NCI-H748 (cell line): ENCODE data around the gene FAM13A.

Experiments
- DNase-seq: peaks from one replicate; lab custom pipeline; 2025; ENCODE audit not compliant: unreplicated experiment; lab: John Stamatoyannopoulos, UW

The FAM13A gene

DNA sequence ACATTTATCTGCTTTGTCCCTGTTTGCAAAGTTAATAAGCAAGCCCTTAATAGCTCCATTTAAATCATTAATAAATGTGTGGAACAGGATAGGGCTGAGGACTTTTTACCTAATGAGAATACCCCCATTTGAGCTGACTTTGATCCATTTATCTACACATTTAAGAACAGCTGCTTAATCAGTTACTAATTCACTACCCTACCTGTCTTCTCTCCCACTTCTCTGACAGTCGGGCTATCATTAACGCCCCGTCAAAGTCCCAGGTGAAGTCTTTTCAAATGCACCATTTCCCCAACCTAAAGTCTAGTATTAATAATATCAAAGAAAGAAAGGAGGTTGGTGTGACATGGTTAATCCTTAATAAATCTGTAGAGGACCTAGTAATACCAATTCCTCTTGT, 302.2 kb downstream of the FAM13A start:
- DNase-seq, result no peak

DNA sequence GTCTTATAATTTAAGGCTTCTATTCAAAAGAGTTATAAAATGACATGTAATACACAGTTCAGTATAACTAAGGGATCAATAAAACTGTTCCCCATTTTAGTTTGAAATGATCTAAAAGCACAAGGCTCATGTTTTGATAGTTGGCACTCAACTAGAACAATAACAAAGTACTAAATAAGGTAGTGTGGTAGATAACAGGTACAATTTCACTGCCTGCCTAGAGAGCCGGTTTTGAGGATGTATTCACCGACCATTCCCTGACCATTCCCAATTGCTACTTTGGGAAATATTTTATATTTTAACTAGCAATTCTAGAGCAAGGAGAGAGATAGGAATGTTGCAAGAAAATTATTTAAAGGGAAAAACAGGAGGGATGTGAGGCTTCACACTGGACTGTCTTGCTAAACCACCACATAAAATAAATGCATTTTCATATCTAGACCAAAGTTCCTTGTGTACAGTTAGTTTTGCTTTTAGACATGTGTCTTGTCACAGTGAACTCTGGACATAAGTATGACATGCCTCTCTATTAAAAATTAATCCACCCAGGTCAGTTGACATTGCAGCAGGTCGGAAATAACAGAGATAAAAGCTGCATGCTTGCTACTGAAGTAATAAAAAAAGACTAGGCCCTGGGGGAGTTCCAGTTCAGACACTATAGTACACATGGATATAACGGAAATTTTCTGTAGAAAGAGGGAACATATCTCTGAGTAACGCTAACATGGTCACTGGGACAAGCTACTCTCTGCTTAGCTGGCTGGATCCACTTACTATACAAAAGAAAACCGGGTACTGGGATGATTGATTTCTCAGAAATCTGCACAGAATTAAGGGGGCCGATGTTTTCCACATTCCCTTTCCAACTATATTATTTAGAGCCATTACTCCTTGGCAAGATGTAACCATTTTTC, 303.1 kb downstream of the FAM13A start:
- no peak for DNase-seq

DNA sequence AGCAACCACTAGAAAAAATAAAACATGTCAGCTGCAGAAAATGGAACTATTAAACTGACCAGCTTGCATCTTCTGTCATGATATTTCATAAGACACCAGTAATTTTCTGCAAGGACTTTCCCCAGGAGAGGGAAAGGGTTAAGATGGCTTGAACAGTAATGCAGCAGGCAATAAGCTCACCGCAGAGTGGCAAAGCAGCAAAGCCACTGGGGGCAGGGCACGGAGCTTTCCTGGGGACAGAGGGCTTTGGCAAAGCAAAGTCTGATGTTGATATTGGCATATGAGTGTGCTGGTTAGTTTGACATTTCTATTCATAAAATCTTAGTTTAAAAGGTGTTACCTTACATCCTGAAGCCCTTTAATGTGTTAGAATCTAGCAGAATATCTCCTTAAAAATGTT, 304.2 kb downstream of the FAM13A start:
- DNase-seq, result no peak

DNA sequence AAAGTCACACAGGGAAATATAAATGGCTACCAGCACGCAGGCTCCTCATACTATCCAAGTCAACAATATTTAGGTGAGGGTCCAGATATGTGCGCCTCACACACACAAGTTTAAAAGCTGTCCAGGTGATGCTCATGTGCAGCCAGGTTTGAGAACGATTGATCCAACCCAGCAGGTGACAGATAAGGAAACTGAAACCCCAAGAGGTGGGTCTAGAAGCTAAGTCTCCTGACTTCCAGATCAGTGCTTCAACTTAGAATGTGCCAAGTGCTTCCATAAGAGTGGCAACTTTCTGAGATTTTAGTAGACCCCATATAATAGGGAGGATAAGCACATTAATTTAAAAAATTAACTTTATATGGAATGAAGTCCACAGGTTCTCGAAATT, 304.9 kb downstream of the FAM13A start:
- DNase-seq, result no peak

DNA sequence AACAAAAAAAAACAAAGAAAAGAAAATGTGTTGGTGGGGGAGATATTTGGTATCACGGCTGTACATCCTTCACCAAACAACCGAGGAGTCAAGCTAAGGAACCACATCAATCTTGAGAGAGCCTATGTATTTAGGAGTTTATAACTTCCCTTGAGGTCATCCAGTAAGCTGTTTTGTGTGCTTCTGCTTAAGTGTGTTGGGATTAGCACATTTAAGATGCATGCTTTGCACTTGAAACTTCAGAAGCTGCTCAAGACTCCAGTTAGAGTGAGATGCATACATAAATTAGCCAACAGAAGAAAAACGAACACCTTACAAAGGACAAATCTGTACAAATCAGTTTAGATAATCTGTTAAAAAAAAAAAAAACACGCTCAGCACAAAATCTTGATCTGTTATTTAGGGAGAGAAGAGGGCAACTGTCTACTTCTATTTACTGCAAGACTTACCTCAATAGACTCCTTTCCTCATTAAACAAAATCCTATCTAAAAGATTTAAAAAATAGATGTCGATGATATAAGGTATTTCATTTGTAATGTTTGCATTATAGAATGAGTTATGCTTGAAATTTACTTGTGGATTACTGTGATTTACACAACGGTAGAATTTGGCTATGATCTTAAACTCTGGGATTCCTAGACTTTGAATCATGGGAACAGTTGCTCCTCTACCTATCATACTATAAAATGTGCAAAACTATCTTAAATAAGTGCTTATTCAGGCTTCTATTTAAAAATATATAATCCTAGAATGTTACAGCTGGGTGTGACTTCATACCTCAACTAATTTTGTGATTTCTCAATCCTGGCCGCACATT, 305.5 kb downstream of the FAM13A start:
- DNase-seq, result no peak

DNA sequence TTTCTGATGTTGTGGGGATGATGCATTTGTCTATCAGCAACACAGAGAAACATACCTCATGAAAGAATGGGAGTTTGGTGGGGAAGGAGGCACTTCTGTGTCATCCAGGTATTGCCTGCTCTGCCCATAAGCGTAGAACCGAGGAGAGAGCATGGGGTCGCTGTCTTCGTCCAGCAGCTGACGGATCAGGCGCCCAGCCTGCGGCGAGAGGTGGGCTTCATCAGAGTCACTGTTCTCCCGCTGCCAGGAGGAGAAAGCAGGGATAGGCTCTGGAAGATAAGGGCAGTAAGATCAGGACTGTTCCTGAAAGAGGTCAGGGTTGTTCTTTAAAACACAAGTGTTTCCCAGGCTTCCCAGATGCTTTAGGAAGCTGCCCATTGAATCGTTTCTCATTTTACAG, 306.6 kb downstream of the FAM13A start:
- no peak for DNase-seq

DNA sequence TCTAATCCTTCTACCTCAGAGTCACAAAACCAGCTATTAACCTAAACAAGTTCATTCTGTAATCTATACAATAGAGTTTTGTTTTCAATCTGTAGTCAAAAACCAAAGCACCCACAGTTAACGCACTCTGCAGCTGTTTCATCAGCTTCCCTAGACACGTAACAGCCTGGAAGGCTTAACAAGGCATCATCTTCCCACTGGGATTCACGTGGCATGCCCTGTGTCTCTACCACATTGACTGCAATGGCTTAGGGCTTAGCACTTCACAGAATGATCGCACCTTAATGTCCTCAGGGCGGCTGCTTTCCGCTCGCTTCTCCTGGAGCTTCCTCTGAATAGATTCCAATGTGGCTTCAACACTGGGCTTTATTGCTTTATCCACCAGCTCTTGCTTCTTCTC, 309.6 kb downstream of the FAM13A start:
- no peak for DNase-seq

DNA sequence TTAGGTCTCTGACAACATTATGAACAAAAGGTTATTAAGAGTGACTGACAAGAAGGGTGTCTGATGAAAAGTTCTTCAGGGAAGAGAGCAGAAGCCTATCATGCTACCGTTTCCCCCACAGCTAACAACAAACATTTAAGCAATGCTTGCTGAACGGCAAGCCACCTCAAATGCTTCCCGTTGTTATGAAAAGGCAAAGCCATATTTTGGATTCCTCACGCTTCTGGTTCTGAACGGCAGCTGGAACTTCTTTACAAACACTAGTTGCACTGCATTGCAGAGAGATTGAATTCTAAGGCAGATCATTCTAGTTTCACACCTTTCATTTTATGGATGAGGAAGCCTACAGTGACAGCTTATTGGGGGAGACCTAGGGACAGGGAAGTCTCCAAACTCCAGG, 310.8 kb downstream of the FAM13A start:
- no peak for DNase-seq

DNA sequence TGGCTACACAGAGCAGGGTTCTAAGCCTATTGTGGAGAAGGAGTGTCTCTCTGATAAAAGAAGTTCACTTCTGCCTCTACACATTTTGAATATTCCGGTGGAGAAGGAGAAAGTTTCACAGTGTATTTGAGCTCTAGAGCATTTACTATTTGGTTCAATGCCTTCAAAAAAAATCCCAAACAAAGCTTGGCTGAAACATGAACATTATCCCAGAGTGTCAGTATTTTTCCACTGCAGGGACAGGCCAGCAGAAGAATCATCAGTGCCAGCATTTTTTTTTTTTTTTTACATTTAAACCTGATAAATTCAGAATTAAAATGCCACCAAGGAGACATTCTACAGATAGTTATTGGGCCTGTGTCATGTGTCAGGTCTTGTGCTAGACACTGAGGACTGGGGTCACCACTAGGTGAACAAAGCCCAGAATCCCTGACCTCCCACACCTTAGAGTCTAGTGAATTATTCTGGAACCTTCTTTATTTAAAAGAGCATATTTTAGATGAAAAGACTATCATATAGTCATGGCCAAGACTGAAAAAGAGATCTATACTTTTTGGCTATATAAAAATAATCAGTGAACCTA, 311.3 kb downstream of the FAM13A start:
- no peak for DNase-seq

DNA sequence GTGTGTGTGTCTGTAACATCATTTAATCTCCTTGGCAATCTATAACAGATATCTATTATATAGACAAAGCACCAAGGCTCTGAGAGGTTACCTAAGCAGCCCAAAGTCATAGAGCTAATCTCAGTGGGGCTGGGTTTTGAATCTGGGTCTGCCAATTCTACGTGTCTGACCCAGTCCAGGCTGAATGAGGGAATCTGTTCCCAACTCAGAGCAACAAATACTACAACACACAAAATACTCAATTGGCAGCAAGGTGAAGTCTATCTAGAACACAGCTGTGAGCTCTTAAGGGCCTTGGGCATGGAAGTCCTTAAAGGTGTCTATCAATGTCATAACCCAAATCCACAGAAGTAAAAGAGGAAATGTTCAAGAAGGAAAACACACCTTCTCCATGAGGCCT, 311.8 kb downstream of the FAM13A start:
- no peak for DNase-seq

DNA sequence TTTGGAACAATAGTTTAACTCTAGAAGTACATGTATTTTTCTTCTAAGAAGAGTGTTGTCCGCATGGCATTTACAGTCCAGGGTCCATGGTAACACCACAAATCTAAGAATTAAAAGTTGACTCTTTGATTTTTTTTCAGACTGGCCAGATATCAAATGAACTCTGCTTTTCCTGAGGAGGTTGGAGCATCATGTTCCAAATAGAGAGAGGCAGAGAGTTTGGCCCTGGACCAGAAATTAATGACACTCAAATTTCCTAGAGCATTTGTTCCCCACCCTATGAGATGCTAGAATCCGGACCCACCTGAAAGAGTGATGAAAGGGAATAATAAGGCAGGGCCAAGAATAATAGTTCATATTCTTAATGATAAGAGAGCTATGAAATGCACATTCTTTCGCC, 312.4 kb downstream of the FAM13A start:
- no peak for DNase-seq

DNA sequence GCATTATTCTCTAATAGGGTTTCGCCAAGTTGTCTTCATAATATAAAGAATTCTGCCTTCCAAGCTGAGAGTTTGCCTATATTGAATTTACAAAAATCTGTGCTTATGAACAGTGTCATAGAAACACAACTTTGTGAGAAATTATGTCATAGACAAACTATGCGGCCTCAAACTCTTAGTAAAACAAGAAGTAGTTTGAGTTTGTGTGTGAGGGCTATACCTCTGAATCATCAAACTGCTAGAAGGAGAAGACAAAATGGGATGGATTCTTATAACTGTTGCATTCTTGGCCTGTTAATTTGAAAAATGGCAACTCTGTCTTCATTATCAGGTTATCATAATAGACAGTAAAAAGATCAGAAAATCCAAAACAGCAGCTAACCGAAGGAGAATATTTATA, 313.3 kb downstream of the FAM13A start:
- DNase-seq, result no peak

DNA sequence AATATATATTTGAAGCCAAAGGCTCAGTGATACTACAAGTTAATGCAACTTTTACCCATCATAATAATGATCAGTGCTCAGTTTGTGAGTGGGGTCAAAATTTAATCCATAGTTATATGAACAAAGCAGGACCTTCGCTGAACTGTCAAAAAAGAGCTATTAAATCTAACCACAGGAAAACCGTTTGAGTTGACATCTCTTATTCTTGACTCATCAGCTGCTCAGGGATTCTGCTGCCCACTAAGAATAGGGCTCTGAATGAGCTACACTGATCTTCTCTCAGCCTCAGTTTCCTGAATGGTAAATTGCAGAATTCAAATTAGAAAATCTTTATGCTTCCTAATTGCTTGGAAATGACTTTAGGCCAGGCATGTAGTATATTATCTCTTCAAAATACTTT, 314.4 kb downstream of the FAM13A start:
- DNase-seq, result no peak

DNA sequence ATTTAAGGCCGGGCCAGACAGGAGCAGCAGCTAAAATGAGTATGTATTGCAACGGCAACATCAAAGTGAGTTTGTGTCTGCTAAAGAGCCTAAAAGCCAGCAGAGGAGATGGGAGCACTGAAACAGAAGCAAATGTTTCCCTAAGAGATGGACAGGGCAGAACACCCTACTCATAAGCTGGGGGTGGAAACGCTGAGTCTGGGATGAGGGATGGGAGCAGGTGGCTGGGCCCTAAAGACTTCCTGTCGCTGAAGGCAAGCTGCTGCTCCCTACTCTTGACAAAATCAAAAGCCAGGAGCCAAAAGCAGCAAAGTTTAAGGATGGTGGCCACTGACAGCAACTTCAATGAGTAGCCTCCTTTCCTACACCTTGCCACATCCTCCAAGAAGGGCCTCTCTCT, 318.8 kb downstream of the FAM13A start:
- no peak for DNase-seq

DNA sequence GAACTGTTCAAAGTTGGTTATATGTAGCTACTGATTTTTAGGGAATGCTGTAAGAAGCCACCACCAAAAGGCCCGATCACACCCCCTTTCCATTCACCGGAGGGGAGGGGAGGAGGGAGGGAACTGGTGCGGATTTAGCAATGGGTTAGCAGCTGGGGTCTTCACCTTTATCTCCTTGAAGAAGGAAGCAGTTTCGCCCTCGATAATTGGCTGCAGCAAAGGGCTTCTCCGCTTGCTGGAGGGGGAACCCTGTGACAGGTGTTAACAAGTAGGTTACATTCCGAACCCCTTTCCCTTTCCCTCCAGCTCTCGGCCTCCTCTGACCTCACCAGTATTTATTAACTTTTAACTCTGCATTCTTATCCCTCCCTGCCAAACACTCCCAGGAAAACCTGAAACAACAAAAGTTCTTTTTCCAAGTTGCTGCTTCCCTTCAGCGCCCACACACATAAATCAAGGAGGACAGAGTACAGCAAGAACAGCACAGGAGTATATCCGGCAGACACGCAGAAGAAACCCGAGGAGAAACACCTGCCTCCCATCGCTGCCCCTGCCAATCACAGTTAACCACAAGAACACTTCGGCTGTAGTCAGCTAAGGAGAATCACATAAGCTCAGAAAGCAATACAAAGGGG, 319.6 kb downstream of the FAM13A start:
- no peak for DNase-seq

DNA sequence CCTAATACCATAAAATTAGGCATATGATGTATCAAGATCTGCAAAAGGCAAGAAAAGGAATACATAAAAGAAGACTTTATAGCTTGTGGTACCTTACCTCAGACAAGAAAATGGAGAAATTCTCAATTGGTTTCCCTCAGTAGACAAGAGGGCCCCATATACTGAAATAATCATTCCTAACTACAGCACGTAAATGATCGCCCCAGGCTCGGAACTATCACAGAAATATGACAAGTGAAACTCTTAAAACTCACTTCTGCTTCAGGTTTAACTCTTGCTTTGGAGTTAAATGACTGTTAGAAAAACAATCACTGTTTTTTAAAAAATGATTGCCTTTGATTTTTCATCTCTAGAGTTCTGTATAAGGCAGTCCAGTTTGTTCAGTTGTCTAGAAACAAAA, 320.7 kb downstream of the FAM13A start:
- no peak for DNase-seq

DNA sequence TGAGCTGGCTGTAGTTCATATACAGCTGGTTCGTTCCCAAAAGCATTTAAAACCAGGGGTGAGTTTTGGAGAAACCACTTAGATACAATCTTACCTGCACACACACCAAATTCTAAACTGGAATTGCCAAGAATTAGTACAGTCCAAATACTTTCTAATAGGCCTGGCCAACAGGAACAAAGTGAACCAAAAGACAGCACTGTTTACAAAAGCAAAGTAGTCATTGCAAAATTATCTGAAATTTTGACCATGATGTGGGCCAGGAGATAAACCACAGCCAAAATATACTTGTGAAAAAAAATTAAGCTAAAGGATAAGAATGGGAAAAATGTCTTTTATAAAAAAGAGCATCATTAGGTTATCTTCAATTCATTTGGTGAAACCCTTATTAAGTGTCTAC, 321.4 kb downstream of the FAM13A start:
- DNase-seq, result no peak

DNA sequence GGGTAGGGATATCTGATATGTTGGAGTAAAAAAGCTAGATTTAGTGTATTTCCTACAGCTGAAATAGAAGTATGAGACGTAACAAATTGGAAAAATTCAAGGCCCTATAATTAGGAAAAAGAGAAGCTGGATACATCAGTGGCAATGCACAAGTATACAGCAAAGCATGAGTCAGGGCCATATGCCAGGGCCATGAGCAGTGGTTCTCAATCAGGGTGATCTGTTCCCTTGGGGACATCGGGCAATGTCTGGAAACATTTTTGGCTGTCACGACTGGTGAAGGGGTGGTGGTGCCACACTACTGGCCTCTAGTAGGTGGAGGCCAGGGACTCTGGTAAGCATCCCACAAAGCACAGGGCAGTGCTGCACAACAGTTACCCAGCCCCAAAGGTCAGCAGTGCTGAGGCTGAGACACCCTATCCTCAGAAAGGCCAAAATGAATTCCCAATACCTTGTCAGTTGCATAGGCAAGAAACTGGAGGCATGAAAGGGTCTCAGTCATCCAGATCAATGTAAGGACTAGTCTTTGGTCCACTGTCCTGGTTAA, 322.5 kb downstream of the FAM13A start:
- no peak for DNase-seq

DNA sequence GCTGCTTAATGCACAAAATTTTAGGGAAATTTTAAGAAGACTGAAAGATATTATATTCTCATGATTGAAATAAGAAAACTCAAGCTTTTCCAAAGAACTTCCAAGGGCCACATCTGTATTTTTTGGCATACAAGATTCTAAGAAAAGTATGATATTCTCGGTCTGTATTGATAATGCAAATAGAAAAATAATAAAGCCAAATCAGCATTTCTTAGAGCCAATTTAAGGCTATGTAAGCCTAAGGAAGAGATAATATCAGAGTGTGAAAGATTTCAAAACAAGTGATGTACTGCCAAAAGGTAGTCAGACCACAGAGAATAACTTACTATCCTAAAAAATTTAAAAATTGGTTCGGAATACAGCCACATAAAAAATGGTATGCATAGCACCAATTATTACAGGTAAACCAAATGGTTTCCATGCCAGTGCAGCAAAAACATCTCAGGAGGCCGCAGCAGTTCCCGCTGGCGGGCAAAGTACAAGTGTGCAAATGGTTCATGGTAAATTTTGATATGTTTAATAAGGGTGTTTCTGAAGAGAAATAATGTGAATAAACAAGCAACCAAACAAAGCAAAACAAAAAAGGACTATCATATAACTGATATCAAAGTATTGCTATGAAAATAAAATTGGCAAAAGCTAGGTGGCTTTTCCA, 324.1 kb downstream of the FAM13A start:
- no peak for DNase-seq

DNA sequence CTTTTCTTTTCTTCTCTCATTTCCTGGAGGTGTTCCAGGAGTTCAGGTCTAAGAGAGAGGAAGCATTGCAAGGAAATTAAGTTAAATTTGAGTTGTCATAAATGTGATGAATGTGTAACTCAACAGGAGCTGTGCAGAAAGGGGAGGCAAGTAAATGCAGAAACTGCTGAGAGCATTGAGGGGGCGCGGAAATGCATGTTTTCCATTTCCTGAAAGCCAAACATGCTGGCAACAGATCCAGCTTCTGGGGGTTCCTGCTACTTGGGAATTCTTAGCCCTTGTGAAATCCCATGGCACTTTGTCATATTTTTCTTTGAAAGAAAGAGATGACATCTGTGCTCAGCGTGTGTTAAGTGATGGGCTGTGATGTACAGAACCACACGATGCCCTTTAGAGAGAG, 325.6 kb downstream of the FAM13A start:
- DNase-seq, result no peak

DNA sequence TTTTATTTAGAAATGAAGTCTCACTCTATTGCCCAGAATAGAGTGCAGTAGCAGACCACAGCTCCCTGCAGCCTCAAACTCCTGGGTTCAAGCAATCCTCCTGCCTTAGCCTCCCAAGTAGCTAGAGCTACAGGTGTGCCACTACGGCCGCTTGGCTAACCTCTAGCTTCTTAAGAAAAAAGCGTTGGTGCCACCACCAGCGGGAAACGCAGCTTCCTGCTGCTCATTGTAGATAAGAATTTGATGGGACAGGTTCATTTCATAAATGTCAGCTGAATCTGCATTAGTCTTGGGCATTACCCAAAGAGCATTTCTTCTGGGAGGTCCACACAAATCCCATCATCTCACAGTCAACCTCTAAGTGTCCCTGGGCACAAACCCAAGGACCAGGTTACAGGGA, 326.2 kb downstream of the FAM13A start:
- DNase-seq, result no peak
